GM12801 (cell line): ENCODE results near the gene CCDC34.

ENCODE experiments used
- TF ChIP-seq, protein P1 (sequence below): IDR thresholded peaks from one replicate; pipeline ENCODE4 v1.5.1; 2011; ENCODE audit warnings: control low read depth; ENCODE audit not compliant: insufficient read length; ENCODE audit errors: extremely low read depth

CCDC34 gene

DNA sequence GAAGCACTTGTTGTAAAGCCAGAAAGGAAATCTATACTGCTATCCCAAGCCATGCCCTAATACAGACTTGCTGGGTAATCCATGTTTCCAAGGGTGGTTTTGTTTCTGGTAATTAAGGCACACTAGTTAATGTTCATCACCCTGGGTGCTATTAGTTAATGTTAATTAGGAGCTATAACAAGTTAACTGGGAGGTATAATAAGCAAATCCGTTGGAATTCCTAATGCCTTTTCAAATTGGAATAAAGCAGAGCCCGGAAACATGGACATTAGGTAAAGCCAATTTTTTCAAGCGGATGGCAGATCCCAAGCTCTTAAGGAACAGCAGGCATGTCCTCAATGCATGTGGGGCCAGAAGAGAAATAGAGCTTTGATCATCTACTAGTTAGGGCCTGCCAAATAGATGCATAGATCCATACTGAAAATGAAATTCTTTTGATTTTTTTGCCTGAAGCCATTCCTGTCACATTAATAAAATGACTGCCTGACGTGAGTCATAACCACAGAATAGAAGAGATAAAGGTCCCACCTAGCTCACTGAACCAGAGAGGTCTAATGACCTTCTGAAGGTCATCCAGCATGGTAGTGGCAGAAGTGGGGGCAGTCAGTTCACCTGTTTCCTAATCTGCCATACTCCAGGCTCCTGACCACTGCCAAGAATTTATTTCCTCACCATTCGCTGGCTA, 28.5 kb upstream of the CCDC34 start:
- TF ChIP-seq, protein P1, sequence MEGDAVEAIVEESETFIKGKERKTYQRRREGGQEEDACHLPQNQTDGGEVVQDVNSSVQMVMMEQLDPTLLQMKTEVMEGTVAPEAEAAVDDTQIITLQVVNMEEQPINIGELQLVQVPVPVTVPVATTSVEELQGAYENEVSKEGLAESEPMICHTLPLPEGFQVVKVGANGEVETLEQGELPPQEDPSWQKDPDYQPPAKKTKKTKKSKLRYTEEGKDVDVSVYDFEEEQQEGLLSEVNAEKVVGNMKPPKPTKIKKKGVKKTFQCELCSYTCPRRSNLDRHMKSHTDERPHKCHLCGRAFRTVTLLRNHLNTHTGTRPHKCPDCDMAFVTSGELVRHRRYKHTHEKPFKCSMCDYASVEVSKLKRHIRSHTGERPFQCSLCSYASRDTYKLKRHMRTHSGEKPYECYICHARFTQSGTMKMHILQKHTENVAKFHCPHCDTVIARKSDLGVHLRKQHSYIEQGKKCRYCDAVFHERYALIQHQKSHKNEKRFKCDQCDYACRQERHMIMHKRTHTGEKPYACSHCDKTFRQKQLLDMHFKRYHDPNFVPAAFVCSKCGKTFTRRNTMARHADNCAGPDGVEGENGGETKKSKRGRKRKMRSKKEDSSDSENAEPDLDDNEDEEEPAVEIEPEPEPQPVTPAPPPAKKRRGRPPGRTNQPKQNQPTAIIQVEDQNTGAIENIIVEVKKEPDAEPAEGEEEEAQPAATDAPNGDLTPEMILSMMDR: no peak

DNA sequence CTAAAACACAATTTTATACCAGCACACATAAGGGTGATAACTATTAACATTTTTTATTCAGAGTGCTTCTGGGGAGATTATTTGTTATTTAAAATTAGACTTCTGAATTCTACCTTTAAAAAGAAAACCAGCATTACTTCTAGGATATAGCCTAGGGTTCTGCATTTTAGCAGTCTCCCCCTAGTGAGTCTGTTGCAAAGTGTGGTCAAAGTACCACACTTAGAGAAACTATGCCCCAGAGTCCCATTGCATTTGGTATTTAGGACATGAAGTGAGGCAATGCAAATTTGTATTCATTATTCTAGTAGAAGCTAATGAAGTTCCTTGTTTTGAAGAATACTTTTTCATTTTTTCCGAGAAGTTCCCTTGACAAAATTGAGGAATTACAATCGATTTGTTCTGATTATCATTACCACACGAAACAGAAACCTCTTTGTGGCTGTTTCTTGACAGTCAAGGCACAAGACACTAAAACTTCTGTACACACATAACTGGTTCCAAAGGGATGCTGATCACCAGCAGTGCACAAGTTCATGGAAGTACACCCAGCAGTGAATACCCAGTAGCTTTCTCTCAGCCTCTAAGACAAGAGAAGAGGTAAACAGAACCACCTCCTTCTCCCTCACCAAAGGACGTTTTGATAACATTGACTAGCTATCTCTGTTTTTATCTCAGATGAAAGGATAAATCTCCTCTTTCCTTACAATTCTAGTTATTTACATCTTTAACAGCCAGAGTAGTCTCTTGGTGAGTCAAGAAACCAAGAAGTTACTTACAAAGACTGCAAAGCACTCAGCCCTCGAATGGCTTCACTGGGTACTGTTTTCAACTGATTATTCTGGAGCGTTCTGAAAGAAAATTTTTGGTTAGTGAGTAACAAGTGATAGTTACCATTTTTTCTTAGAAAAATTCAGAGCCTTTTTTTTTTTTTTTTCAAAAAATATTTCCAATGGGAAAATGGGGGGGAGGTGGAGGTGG, 27.6 kb upstream of the CCDC34 start:
- TF ChIP-seq, protein P1: no peak

DNA sequence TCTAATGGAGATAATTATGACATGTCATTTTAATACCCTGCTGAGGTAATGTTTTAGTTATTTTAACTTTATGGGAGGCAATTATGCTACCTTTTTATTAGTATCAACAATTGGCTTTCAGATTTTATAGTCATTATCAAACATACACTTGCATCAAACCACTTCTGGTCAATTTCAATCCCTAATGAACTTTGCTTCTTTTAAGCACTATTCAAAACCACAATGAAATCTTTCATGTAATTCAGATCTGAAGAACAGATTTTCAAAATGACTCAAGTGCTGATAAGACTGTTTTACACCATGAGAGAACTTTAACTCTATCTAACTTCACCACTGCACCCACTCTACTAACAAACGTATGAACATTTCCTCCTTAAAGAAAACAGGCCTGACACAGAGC, 25.9 kb upstream of the CCDC34 start:
- TF ChIP-seq, protein P1: no peak

GRCh38 chr11:27388001-27388400, 25.0 kb upstream of the CCDC34 start:
- TF ChIP-seq, protein P1: no peak

- TF ChIP-seq, protein P1: no peak
Observed at GRCh38 chr11:27387362-27387761, 24.3 kb upstream of the CCDC34 start.

DNA sequence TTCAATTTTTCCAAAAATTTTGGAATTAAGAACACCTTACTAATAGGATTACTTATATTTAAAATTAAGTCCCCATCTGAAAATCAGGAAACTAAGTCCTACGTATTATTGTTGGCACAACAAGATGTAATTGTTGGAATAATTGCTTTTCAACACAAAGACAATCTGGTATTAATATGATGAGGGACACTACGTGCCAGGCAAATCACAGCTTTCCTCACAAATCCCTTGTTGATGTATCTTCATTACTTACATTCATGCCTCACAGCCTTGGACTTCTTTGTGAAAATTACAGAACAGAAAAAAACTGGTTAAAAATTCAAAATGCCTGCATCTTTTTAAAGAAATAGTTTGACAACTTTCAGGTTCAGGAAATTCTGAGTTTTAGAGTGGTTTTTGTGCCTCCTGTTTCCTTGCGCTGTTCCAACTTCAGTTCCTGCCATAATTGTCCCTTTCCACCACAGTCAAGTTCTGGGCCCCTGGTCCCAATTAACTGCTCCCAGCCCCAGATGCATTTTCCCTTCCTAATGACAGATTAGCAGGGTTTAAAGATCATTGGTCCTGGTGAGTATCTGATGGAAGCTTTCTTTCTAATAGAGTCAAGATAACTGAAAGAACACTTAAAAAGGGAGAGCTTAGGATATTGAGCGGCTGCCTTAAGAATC, 23.3 kb upstream of the CCDC34 start:
- TF ChIP-seq, protein P1: no peak

- TF ChIP-seq, protein P1: no peak
Observed at GRCh38 chr11:27385245-27385644, 22.2 kb upstream of the CCDC34 start.
